Sigmoid colon (tissue), 7 donors: ENCODE results near the gene APOO. TPM values are rescaled to one million over a fixed set of nuclear protein-coding genes. Genes with fewer than 3 reads are reported as not detected.

Experiments used
- DNase-seq: peaks from one replicate; pipeline ENCODE4 v3.0.0-alpha.2; 2019
- H3K27ac ChIP-seq, 4 donors: fragments of 200-600 bp; sonication (generic); one replicate each; pipeline ENCODE4 v1.5.1; 2016 to 2019; ENCODE audit warnings: mild to moderate bottlenecking in 1 of 4
- H3K27me3 ChIP-seq, 3 donors: fragments of 200-600 bp; sonication (generic); one replicate each; pipeline ENCODE4 v1.5.1; 2019; ENCODE audit warnings: mild to moderate bottlenecking in 1 of 3
- H3K36me3 ChIP-seq, 4 donors: fragments of 200-600 bp; sonication (generic); one replicate each; pipeline ENCODE4 v1.5.1; 2016 to 2019
- H3K4me1 ChIP-seq, 4 donors: fragments of 200-600 bp; sonication (generic); one replicate each; pipeline ENCODE4 v1.5.1; 2017 to 2019
- H3K4me3 ChIP-seq, 4 donors: fragments of 200-600 bp; sonication (generic); one replicate each; pipeline ENCODE4 v1.5.1; 2017 to 2019; ENCODE audit warnings: mild to moderate bottlenecking in 2 of 4, moderate library complexity in 1 of 4
- H3K9me3 ChIP-seq, 4 donors: fragments of 200-600 bp in 3 of 4; sonication (generic) in 3 of 4; one replicate each; pipeline versions ENCODE4 v1.5.1 to v1.6.1; 2013 to 2019
- CTCF ChIP-seq, 4 experiments: fragments of 450-650 bp in 3 of 4; fragments of 200-600 bp in 1 of 4; IDR thresholded peaks; one replicate each; pipeline ENCODE4 v1.5.1; 2016 to 2019; ENCODE audit warnings: antibody characterized with exemption in 4 of 4, mild to moderate bottlenecking in 3 of 4, moderate library complexity in 2 of 4
- EP300 ChIP-seq, 4 donors: sonication (generic); formaldehyde crosslinking; IDR thresholded peaks; one replicate each; pipeline ENCODE4 v1.6.1; 2017; ENCODE audit warnings: antibody characterized with exemption in 4 of 4
- POLR2A ChIP-seq, 2 donors: fragments of 450-650 bp; IDR thresholded peaks; one replicate each; pipeline ENCODE4 v1.6.1; 2016; ENCODE audit warnings: antibody characterized with exemption in 2 of 2, mild to moderate bottlenecking in 2 of 2, moderate library complexity in 2 of 2
- POLR2AphosphoS5 ChIP-seq, 4 donors: sonication (generic); formaldehyde crosslinking; IDR thresholded peaks; one replicate each; pipeline ENCODE4 v1.6.1; 2017; ENCODE audit warnings: antibody characterized with exemption in 4 of 4
- WGBS, 2 donors: extraction: QIAGEN DNeasy Blood & Tissue Kit; methylation state at CpG; one replicate each; pipeline ENCODE4 v1.1.7; 2013; 5-methylcytosine and 5-hydroxymethylcytosine counted together
- intact Hi-C: fragments of 100-400 bp; cut with DNase I; formaldehyde crosslinking; loops from one replicate; pipeline ENCODE4 v1.15.1; 2023
- polyA plus RNA-seq, 3 donors: library from polyadenylated mRNA; stranded (reverse); fragments of 200-250 nt; gene quantifications; one replicate each; pipeline ENCODE4 v1.2.3, GENCODE V29; 2013
- total RNA-seq, 4 donors: library from RNA; depleted of rRNA; stranded (reverse); fragments of >200 nt; gene quantifications; one replicate each; pipeline ENCODE4 v1.1.0, GENCODE V29; 2016
- donor health status: healthy with polysubstance abuse.
- donor health status: Bipolar disorder and iron deficiency.
- donor health status: healthy.

The APOO gene
- total and polyA plus RNA-seq, 7 donors = 6.1 to 27.0 (median 10.2) TPM

- TF ChIP-seq POLR2A (IDR thresholded peaks at IDR 0.05) = no peak
- no peak for TF ChIP-seq POLR2AphosphoS5 (IDR thresholded peaks at IDR 0.05)
- no peak for TF ChIP-seq EP300 (IDR thresholded peaks at IDR 0.05)
- TF ChIP-seq CTCF (IDR thresholded peaks at IDR 0.05) = no peak
- H3K27me3 ChIP-seq = no peaks in the 10 kb centered on the region
Measured at GRCh38 chrX:23797371-23798128, 110.2 kb downstream of the APOO start.

GRCh38 chrX:23795221-23795620 lies 112.5 kb downstream of the APOO start:
- Histone ChIP-seq H3K4me3 (no peak overlapping the region), H3K27ac (no peak overlapping the region), H3K9me3 (no peaks in the 10 kb centered on the region), H3K27me3 (no peaks in the 10 kb centered on the region), H3K36me3 (no peaks in the 10 kb centered on the region), H3K4me1 (no peaks in the 10 kb centered on the region)
- intact Hi-C loops = no loop called here
- TF ChIP-seq EP300 (IDR thresholded peaks at IDR 0.05) = no peak
- no peak for TF ChIP-seq POLR2A (IDR thresholded peaks at IDR 0.05)
- no peak for TF ChIP-seq CTCF (IDR thresholded peaks at IDR 0.05)
- no peak for TF ChIP-seq POLR2AphosphoS5 (IDR thresholded peaks at IDR 0.05)
- no peak for DNase-seq
- 93 to 94% methylated on average over 8 of the region's 8 CpGs for WGBS, 2 donors

More at GRCh38 chrX:23797371-23798128, 110.2 kb downstream of the APOO start:
- intact Hi-C loops = no loop called here
- peak overlapping the region in 1 of 4 donors; percentile 53 for H3K27ac ChIP-seq
- no peaks in the 10 kb centered on the region for H3K4me1 ChIP-seq
- no peaks in the 10 kb centered on the region for H3K36me3 ChIP-seq
- no peak for DNase-seq
- no peak overlapping the region for H3K4me3 ChIP-seq
- H3K9me3 ChIP-seq = no peaks in the 10 kb centered on the region
- 54 to 78% methylated on average over 12 of the region's 12 CpGs for WGBS, 2 donors

GRCh38 chrX:23792861-23793553 lies 114.7 kb downstream of the APOO start:
- Histone ChIP-seq H3K9me3 (no peaks in the 10 kb centered on the region), H3K4me1 (no peaks in the 10 kb centered on the region), H3K4me3 (no peak overlapping the region), H3K27ac (no peak overlapping the region), H3K36me3 (no peaks in the 10 kb centered on the region), H3K27me3 (no peaks in the 10 kb centered on the region)
- TF ChIP-seq EP300 (IDR thresholded peaks at IDR 0.05) (no peak), CTCF (IDR thresholded peaks at IDR 0.05) (no peak), POLR2A (IDR thresholded peaks at IDR 0.05) (no peak), POLR2AphosphoS5 (IDR thresholded peaks at IDR 0.05) (no peak)
- intact Hi-C loops = no loop called here
- DNase-seq = no peak
- WGBS, 2 donors = 47 to 58% methylated on average over 6 of the region's 6 CpGs

GRCh38 chrX:23790155-23790497 lies 117.6 kb downstream of the APOO start:
- no peak overlapping the region for H3K4me3 ChIP-seq
- H3K9me3 ChIP-seq = no peaks in the 10 kb centered on the region
- no peak for TF ChIP-seq POLR2A (IDR thresholded peaks at IDR 0.05)
- no peak for TF ChIP-seq CTCF (IDR thresholded peaks at IDR 0.05)
- no peak for TF ChIP-seq POLR2AphosphoS5 (IDR thresholded peaks at IDR 0.05)
- no peak for TF ChIP-seq EP300 (IDR thresholded peaks at IDR 0.05)
- DNase-seq = no peak
- peaks cover 0 to 3% (median 0%) of the 10 kb centered on the region in 4 donors for H3K4me1 ChIP-seq
- no peaks in the 10 kb centered on the region for H3K27me3 ChIP-seq
- no peak overlapping the region for H3K27ac ChIP-seq
- WGBS, 2 donors = 96% methylated on average over 11 of the region's 11 CpGs
- intact Hi-C loops = no loop called here
- H3K36me3 ChIP-seq = peaks cover 0 to 12% (median 0%) of the 10 kb centered on the region in 4 donors
